NB4 (cell line): ENCODE measurements around the gene ABHD4.

Experiments
- MAX ChIP-seq: IDR thresholded peaks from 2 replicates; pipeline ENCODE4 v1.6.1; 2011; ENCODE audit warnings: low read depth, low read length
- MYC ChIP-seq: IDR thresholded peaks from 2 replicates; pipeline ENCODE4 v1.6.1; 2011; ENCODE audit warnings: low read depth, low read length
- POLR2A ChIP-seq: IDR thresholded peaks from 2 replicates; pipeline ENCODE4 v1.6.1; 2011; ENCODE audit warnings: mild to moderate bottlenecking; ENCODE audit not compliant: insufficient read length; ENCODE audit errors: extremely low read depth
- TF ChIP-seq, protein P1 (sequence below): IDR thresholded peaks from one replicate; pipeline ENCODE4 v1.5.1; 2012; ENCODE audit warnings: low read depth, low read length

DNA sequence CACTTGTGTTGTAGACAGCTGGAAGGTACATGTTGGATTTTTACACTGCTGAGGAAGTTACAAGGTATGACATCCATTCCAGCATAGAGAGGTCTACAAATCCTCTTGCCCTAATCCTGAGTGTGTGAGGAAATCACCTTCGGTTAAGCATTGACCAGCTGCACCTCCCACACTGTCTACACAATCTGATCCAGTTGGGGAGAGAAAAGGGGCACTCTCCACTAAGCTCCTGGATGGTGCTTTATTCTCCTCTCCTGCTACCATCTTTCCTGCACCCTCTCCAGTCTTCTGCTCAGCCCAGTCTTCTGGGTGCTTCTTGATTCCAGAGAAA is 46.2 kb downstream of the ABHD4 start, which contains the start of gene OR6J1:
- no peak for TF ChIP-seq POLR2A
- TF ChIP-seq, protein P1, sequence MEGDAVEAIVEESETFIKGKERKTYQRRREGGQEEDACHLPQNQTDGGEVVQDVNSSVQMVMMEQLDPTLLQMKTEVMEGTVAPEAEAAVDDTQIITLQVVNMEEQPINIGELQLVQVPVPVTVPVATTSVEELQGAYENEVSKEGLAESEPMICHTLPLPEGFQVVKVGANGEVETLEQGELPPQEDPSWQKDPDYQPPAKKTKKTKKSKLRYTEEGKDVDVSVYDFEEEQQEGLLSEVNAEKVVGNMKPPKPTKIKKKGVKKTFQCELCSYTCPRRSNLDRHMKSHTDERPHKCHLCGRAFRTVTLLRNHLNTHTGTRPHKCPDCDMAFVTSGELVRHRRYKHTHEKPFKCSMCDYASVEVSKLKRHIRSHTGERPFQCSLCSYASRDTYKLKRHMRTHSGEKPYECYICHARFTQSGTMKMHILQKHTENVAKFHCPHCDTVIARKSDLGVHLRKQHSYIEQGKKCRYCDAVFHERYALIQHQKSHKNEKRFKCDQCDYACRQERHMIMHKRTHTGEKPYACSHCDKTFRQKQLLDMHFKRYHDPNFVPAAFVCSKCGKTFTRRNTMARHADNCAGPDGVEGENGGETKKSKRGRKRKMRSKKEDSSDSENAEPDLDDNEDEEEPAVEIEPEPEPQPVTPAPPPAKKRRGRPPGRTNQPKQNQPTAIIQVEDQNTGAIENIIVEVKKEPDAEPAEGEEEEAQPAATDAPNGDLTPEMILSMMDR = no peak
- no peak for TF ChIP-seq MAX
- no peak for TF ChIP-seq MYC
